ENCODE results near the gene MAPKAP1. TPM values are rescaled to one million over a fixed set of nuclear protein-coding genes. Genes with fewer than 3 reads are reported as not detected.

MAPKAP1 gene
- total and polyA plus RNA-seq, 8 donors = 32.7 to 212 (median 78.2) TPM

GRCh38 chr9:125432715-125433385 is 274.2 kb downstream of the MAPKAP1 start:
- no peak for TF ChIP-seq EP300 (IDR thresholded peaks at IDR 0.05)
- TF ChIP-seq POLR2AphosphoS5 (IDR thresholded peaks at IDR 0.05) = no peak
- H3K4me1 ChIP-seq = no peaks in the 10 kb centered on the region
- intact Hi-C loops (cut with DNase I; ENCODE audit: low total_unique reads) = no loop called here
- no peaks in the 10 kb centered on the region for H3K9me3 ChIP-seq
- H3K4me3 ChIP-seq = no peak overlapping the region
- no peak for DNase-seq
- H3K36me3 ChIP-seq = peaks cover 0 to 16% (median 12%) of the 10 kb centered on the region in 4 donors
- H3K27me3 ChIP-seq = no peaks in the 10 kb centered on the region
- no peak overlapping the region for H3K27ac ChIP-seq
- 85 to 93% (median 86%) methylated on average over 9 to 14 of the region's 14 CpGs for WGBS, 5 donors

- no peak for DNase-seq
- Histone ChIP-seq H3K4me3 (no peak overlapping the region), H3K36me3 (peaks cover 0 to 8% (median 5%) of the 10 kb centered on the region in 4 donors), H3K9me3 (no peaks in the 10 kb centered on the region), H3K27ac (no peak overlapping the region), H3K4me1 (no peaks in the 10 kb centered on the region), H3K27me3 (no peaks in the 10 kb centered on the region)
- intact Hi-C loops (cut with DNase I; ENCODE audit: low total_unique reads) = no loop called here
- WGBS, 5 donors = 52 to 73% (median 62%) methylated on average over 12 of the region's 12 CpGs
- TF ChIP-seq EP300 (IDR thresholded peaks at IDR 0.05) (no peak), CTCF (IDR thresholded peaks at IDR 0.05) (no peak), POLR2A (IDR thresholded peaks at IDR 0.05) (no peak), POLR2AphosphoS5 (IDR thresholded peaks at IDR 0.05) (no peak)
These were observed 275.2 kb downstream of the MAPKAP1 start for GRCh38 chr9:125431741-125432271.

GRCh38 chr9:125431012-125431305 is 276.0 kb downstream of the MAPKAP1 start:
- H3K36me3 ChIP-seq = peaks cover 0 to under 1% (median 0%) of the 10 kb centered on the region in 4 donors
- intact Hi-C loops (cut with DNase I; ENCODE audit: low total_unique reads) = no loop called here
- no peak overlapping the region for H3K27ac ChIP-seq
- 79 to 100% (median 85%) methylated on average over 1 to 3 of the region's 3 CpGs for WGBS, 5 donors
- H3K4me1 ChIP-seq = no peaks in the 10 kb centered on the region
- H3K4me3 ChIP-seq = no peak overlapping the region
- DNase-seq = no peak
- no peaks in the 10 kb centered on the region for H3K9me3 ChIP-seq
- TF ChIP-seq POLR2A (IDR thresholded peaks at IDR 0.05) (no peak), CTCF (IDR thresholded peaks at IDR 0.05) (no peak), EP300 (IDR thresholded peaks at IDR 0.05) (no peak), POLR2AphosphoS5 (IDR thresholded peaks at IDR 0.05) (no peak)
- H3K27me3 ChIP-seq = no peaks in the 10 kb centered on the region

GRCh38 chr9:125430161-125431011 is 276.6 kb downstream of the MAPKAP1 start:
- 83 to 92% (median 88%) methylated on average over 16 to 21 of the region's 21 CpGs for WGBS, 5 donors
- no peaks in the 10 kb centered on the region for H3K27me3 ChIP-seq
- DNase-seq = no peak

More at GRCh38 chr9:125430161-125431011, 276.6 kb downstream of the MAPKAP1 start:
- intact Hi-C loops (cut with DNase I; ENCODE audit: low total_unique reads) = no loop called here
- Histone ChIP-seq H3K4me3 (no peak overlapping the region), H3K27ac (no peak overlapping the region), H3K9me3 (no peaks in the 10 kb centered on the region), H3K36me3 (no peaks in the 10 kb centered on the region), H3K4me1 (no peaks in the 10 kb centered on the region)
- TF ChIP-seq POLR2A (IDR thresholded peaks at IDR 0.05) (no peak), EP300 (IDR thresholded peaks at IDR 0.05) (no peak), CTCF (IDR thresholded peaks at IDR 0.05) (no peak)

All from stomach (tissue), 9 donors.